Hematopoietic multipotent progenitor cell treated with erythropoietin and hydrocortisone succinate and interleukin-3 and kit ligand, for 8 days (in vitro differentiated cells): ENCODE measurements around the gene TFDP3.

Experiments used
- DNase-seq: peaks from one replicate; pipeline ENCODE4 v3.0.0-alpha.2; 2015

Gene TFDP3

GRCh38 chrX:133185119-133185518 is 33.0 kb downstream of the TFDP3 start:
- DNase-seq, result no peak

- DNase-seq, result no peak
Observed at GRCh38 chrX:133183806-133184205, 34.3 kb downstream of the TFDP3 start.

GRCh38 chrX:133179500-133179899 is 38.7 kb downstream of the TFDP3 start:
- no peak for DNase-seq

- no peak for DNase-seq
Observed at GRCh38 chrX:133177202-133177601, 41.0 kb downstream of the TFDP3 start.

DNA sequence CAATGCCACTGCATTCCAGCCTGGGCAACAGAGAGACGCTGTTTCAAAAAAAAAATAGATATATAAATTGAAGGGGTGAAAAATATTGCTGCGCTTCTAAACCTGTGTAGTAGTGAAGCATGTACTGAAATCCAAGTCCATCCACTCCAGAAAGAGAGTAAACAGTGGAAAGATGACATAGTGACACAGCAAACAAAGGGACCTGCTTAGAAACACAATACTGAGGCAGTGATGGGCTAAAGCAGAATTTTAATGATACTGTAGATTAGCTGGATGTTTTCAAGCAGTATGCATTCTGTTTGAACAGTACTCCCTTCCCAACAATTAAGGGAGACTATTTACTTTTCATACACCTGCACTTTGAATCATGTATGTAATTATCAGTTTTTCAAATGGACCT is 42.5 kb downstream of the TFDP3 start:
- no peak for DNase-seq

- no peak for DNase-seq
Observed at GRCh38 chrX:133175162-133175561, 43.0 kb downstream of the TFDP3 start.

DNA sequence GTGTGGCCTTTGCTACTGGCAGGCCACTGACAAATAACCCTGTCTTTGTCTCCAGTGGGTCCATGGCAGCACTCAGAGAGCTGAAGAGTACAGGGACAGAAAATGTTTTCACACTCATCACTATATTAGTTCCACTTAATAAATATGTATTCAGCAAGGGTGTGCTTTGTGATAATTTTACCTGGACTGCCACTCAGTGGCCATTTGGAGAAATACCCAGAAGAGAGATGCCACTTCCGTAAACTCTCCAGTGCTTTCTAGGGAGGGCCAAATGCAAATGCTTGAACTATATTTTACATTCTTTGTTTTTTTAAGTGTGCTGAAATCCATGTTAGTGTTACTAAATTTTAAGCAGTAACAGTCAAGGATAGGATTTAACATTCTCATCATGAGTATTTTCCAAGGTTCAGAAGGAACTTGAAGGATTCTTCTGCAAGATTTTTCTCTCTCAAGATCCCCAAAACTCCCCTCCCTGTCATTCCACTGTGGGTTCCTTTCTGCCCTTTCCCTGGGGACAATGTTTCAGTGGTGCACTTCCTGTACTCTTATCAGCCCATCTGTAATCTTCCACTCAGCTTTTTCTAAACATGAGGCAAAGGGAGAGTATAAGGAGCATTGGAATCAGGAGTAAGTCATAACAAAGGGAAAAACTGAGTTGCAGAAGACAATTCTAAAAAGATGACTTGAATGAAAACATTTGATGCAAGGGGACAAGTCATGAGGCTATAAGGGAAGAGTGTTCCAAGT is 46.0 kb downstream of the TFDP3 start:
- DNase-seq, result peak; percentile 26
